Limb (tissue), 2 donors: Measurements from ENCODE around the gene TRPM3.
A peak's percentile ranks its signal among the peaks of the same experiment; 100 is the strongest.

Experiments
- DNase-seq, 2 donors: peaks; one replicate each; pipeline ENCODE4 v3.0.0-alpha.2; 2016; ENCODE audit errors: extremely low spot score in 2 of 2

The TRPM3 gene

GRCh38 chr9:71121275-71122021 is at the start of gene TRPM3:
Gene TRPM3 (minus strand): TSS chr9:71121621. CDS start chr9:71121354, 267 bp downstream.
- DNase-seq = peak in 1 of 2 donors; percentile 50

GRCh38 chr9:71168418-71168817 is 47.0 kb upstream of the TRPM3 start:
- no peak for DNase-seq

GRCh38 chr9:71162126-71162525 is 40.7 kb upstream of the TRPM3 start:
- DNase-seq = no peak

GRCh38 chr9:71157731-71158130 is 36.3 kb upstream of the TRPM3 start:
- no peak for DNase-seq

GRCh38 chr9:71147368-71147767 is 25.9 kb upstream of the TRPM3 start:
- DNase-seq = no peak

GRCh38 chr9:71146511-71146910 is 25.1 kb upstream of the TRPM3 start:
- no peak for DNase-seq

- DNase-seq = peak in 1 of 2 donors; percentile 13
These were observed 23.8 kb upstream of the TRPM3 start for GRCh38 chr9:71145179-71145578.

- no peak for DNase-seq
These were observed 23.1 kb upstream of the TRPM3 start for GRCh38 chr9:71144495-71144894.

GRCh38 chr9:71136696-71137095 is 15.3 kb upstream of the TRPM3 start:
- no peak for DNase-seq

- DNase-seq = no peak
These were observed 9.7 kb upstream of the TRPM3 start for GRCh38 chr9:71131145-71131544.

GRCh38 chr9:71130521-71130920 is 9.1 kb upstream of the TRPM3 start:
- DNase-seq = no peak

GRCh38 chr9:71128796-71129195 is 7.4 kb upstream of the TRPM3 start:
- DNase-seq = no peak

- no peak for DNase-seq
These were observed 5.9 kb upstream of the TRPM3 start for GRCh38 chr9:71127301-71127700.

GRCh38 chr9:71122421-71122820 is 1.0 kb upstream of the TRPM3 start:
- no peak for DNase-seq

GRCh38 chr9:71122022-71122275 is 528 bp upstream of the TRPM3 start:
- no peak for DNase-seq

- no peak for DNase-seq
These were observed 747 bp downstream of the TRPM3 start for GRCh38 chr9:71120501-71121247.

- DNase-seq = no peak
These were observed 1.7 kb downstream of the TRPM3 start for GRCh38 chr9:71119746-71120145.

- no peak for DNase-seq
These were observed 3.1 kb downstream of the TRPM3 start for GRCh38 chr9:71118324-71118723.

GRCh38 chr9:71115448-71115975 is 5.9 kb downstream of the TRPM3 start:
- DNase-seq = no peak

- DNase-seq = no peak
These were observed 8.6 kb downstream of the TRPM3 start for GRCh38 chr9:71112866-71113265.

GRCh38 chr9:71108937-71109336 is 12.5 kb downstream of the TRPM3 start:
- DNase-seq = no peak

GRCh38 chr9:71106992-71107391 is 14.4 kb downstream of the TRPM3 start:
- DNase-seq = no peak

GRCh38 chr9:71105192-71105591 is 16.2 kb downstream of the TRPM3 start:
- no peak for DNase-seq
